ENCODE measurements around the gene KIAA1614. TPM values are rescaled to one million over a fixed set of nuclear protein-coding genes. Genes with fewer than 3 reads are reported as not detected.

Gene KIAA1614
- total and polyA plus RNA-seq, 4 donors, result 2.1 to 6.4 (median 4.5) TPM

DNA sequence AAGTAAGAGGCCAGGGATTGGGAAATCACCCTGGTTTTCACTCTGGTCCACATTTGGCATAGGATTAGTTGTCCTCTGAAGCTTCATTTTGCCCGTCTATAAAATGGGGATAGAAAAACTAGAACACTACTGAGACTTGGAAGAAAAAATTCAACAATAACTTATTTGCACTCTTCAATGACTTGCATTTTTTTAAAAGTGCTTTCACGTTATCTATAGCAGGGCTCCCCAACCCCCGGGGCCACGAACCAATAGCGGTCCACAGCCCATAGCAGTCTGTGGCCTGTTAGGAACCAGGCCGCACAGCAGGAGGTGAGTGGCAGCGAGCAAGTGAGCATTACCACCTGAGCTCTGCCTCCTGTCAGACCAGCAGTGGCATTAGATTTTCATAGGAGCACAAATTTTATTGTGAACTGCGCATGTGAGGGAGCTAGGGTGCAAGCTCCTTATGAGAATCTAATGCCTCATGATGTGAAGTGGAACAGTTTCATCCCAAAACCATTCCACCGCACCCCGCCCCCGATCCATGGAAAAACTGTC lies 2.8 kb downstream of the KIAA1614 start:
- Histone ChIP-seq H3K9me3 (ENCODE audit: control insufficient read depth in 4 of 4, insufficient read depth in 3 of 4, low read length in 3 of 4) (no peaks in the 10 kb centered on the region), H3K4me3 (no peak overlapping the region), H3K36me3 (ENCODE audit: control insufficient read depth in 4 of 4, insufficient read depth in 4 of 4, low read length in 4 of 4) (peaks cover 0 to 9% (median 7%) of the 10 kb centered on the region in 4 donors), H3K27me3 (ENCODE audit: control insufficient read depth in 3 of 3, insufficient read depth in 3 of 3, low read length in 2 of 3) (no peaks in the 10 kb centered on the region), H3K4me1 (ENCODE audit: control insufficient read depth in 5 of 5, insufficient read depth in 5 of 5, low read length in 5 of 5) (peaks cover 0 to 18% (median 0%) of the 10 kb centered on the region in 5 donors), H3K9ac (ENCODE audit: insufficient read depth in 1 of 2, low read length in 2 of 2) (no peak overlapping the region), H3K27ac (ENCODE audit: low read depth in 1 of 2, low read length in 1 of 2) (no peak overlapping the region)
- WGBS, 2 donors, result 92 to 94% methylated on average over 11 of the region's 11 CpGs
- TF ChIP-seq, protein P1, sequence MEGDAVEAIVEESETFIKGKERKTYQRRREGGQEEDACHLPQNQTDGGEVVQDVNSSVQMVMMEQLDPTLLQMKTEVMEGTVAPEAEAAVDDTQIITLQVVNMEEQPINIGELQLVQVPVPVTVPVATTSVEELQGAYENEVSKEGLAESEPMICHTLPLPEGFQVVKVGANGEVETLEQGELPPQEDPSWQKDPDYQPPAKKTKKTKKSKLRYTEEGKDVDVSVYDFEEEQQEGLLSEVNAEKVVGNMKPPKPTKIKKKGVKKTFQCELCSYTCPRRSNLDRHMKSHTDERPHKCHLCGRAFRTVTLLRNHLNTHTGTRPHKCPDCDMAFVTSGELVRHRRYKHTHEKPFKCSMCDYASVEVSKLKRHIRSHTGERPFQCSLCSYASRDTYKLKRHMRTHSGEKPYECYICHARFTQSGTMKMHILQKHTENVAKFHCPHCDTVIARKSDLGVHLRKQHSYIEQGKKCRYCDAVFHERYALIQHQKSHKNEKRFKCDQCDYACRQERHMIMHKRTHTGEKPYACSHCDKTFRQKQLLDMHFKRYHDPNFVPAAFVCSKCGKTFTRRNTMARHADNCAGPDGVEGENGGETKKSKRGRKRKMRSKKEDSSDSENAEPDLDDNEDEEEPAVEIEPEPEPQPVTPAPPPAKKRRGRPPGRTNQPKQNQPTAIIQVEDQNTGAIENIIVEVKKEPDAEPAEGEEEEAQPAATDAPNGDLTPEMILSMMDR (IDR thresholded peaks at IDR 0.05; ENCODE audit: control extremely low read depth, extremely low read depth), result no peak
- DNase-seq (no peak), ATAC-seq (ENCODE audit: insufficient read depth, low FRiP score) (no peak)

DNA sequence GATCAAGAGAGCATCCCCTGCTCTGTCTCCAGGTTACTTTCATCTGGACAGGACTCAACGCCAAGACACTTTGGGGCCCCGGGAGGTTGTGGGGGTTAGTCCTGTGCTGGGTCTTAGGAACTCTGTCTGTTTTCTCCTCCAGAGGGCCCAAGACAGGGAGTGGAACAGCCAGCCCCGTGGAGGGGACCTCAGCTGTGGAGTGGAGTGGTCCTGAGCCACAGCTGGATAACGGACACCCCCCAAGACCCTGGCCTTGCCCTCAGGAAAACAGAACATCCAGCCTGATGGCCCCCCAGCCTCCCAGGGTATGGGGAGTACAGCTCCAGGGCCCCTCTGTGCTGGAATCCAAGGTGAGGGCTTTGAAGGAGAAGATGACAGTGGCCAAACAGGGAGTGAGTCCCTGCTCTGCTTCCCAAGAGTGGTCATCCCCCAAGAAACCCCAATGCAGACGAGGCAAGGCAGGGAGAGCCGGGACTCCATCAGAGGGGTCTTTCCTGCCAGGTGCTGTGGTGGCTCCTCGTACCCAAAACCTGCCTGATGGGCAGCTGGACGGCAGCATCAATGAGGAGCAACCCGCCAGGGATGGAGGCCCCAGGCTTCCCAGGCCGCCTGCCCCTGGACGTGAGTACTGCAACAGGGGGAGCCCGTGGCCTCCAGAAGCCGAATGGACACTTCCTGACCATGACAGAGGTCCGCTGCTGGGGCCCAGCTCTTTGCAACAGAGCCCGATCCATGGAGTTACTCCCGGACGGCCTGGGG lies 3.5 kb downstream of the KIAA1614 start:
- H3K36me3 ChIP-seq (ENCODE audit: control insufficient read depth in 4 of 4, insufficient read depth in 4 of 4, low read length in 4 of 4), result peaks cover 0 to 9% (median 7%) of the 10 kb centered on the region in 4 donors

DNA sequence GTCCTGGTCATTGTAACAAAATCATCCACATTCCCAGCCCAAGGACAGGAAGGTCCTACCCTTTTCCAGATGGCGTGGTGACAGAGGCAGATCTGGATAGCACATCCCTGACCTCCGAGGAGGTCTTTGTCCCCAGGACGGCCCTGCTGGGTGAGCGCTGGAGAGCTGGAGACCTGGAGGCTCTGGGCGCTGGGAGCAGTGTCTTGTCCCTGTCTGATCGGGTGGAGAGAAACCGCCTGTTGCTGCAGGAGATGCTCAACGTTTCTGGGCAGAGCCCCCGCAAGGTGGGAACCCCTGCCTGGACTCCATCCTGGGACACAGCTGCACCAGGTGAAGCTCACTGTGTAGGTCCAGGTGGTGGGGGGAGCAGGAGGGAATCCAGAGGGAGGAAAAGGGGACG lies 4.1 kb downstream of the KIAA1614 start:
- Histone ChIP-seq H3K27ac (ENCODE audit: low read depth in 1 of 2, low read length in 1 of 2) (no peak overlapping the region), H3K9ac (ENCODE audit: insufficient read depth in 1 of 2, low read length in 2 of 2) (no peak overlapping the region), H3K27me3 (ENCODE audit: control insufficient read depth in 3 of 3, insufficient read depth in 3 of 3, low read length in 2 of 3) (no peaks in the 10 kb centered on the region), H3K4me1 (ENCODE audit: control insufficient read depth in 5 of 5, insufficient read depth in 5 of 5, low read length in 5 of 5) (peaks cover 0 to 7% (median 0%) of the 10 kb centered on the region in 5 donors), H3K4me3 (no peak overlapping the region), H3K9me3 (ENCODE audit: control insufficient read depth in 4 of 4, insufficient read depth in 3 of 4, low read length in 3 of 4) (no peaks in the 10 kb centered on the region), H3K36me3 (ENCODE audit: control insufficient read depth in 4 of 4, insufficient read depth in 4 of 4, low read length in 4 of 4) (peaks cover 0 to 9% (median 7%) of the 10 kb centered on the region in 4 donors)
- ATAC-seq (ENCODE audit: insufficient read depth, low FRiP score), result no peak
- WGBS, 2 donors, result 91 to 94% methylated on average over 9 to 10 of the region's 10 CpGs
- TF ChIP-seq, protein P1 (IDR thresholded peaks at IDR 0.05; ENCODE audit: control extremely low read depth, extremely low read depth), result no peak
- no peak for DNase-seq

More for the DNA sequence above, 3.5 kb downstream of the KIAA1614 start:
- TF ChIP-seq, protein P1 (IDR thresholded peaks at IDR 0.05; ENCODE audit: control extremely low read depth, extremely low read depth), result no peak
- ATAC-seq (ENCODE audit: insufficient read depth, low FRiP score), result no peak
- peaks cover 0 to 13% (median 0%) of the 10 kb centered on the region in 5 donors for H3K4me1 ChIP-seq (ENCODE audit: control insufficient read depth in 5 of 5, insufficient read depth in 5 of 5, low read length in 5 of 5)
- no peak overlapping the region for H3K27ac ChIP-seq (ENCODE audit: low read depth in 1 of 2, low read length in 1 of 2)
- DNase-seq, result no peak
- H3K9ac ChIP-seq (ENCODE audit: insufficient read depth in 1 of 2, low read length in 2 of 2), result no peak overlapping the region
- no peaks in the 10 kb centered on the region for H3K27me3 ChIP-seq (ENCODE audit: control insufficient read depth in 3 of 3, insufficient read depth in 3 of 3, low read length in 2 of 3)
- no peak overlapping the region for H3K4me3 ChIP-seq
- WGBS, 2 donors, result 90 to 95% methylated on average over 17 of the region's 17 CpGs
- no peaks in the 10 kb centered on the region for H3K9me3 ChIP-seq (ENCODE audit: control insufficient read depth in 4 of 4, insufficient read depth in 3 of 4, low read length in 3 of 4)
